CD4-positive, alpha-beta T cell treated with Interleukin-17A for 1 hour (primary cell): ENCODE measurements around the gene ASTN1.

Source experiments
- DNase-seq: peaks from one replicate; pipeline ENCODE4 v3.0.0-alpha.2; 2020

The ASTN1 gene

DNA sequence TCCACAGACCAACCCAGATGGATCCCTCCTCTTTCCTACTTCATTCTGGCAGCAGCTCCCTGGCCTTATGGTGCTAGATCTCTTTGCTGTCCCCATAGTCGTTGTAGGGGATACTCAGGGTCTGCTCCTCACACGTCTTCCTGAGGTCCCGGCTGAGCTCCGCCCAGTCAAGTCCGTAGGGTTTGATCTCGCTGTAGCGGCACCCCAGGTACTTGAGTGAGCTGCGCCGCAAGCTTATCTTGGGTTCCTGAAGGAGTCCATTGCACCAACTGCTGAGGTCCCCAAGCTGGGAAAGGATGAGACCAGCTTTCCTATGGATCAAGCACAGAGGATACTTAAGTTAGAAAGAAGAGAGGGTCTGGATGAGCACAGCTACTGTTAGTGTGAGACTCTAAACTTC lies 300.3 kb downstream of the ASTN1 start:
- no peak for DNase-seq

DNA sequence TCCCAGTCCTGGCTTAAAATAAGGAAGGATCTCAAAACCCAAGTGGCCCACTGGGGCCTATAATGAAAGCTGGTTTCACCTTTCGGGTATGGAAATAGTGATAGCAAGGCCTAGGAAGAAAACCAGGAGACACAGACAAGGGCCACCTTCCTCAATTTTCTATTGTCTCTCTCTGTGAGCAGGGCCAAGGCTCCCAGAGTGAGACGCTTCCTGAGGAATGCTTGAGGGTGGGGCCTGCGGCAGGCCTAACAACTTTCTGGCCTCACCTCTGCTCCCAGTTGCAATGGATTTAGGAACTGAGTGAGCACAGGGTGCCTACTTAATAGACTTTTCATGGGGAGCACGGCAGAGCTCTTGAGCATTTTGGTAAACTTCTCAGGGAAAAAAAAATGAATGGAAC lies 300.9 kb downstream of the ASTN1 start:
- no peak for DNase-seq

DNA sequence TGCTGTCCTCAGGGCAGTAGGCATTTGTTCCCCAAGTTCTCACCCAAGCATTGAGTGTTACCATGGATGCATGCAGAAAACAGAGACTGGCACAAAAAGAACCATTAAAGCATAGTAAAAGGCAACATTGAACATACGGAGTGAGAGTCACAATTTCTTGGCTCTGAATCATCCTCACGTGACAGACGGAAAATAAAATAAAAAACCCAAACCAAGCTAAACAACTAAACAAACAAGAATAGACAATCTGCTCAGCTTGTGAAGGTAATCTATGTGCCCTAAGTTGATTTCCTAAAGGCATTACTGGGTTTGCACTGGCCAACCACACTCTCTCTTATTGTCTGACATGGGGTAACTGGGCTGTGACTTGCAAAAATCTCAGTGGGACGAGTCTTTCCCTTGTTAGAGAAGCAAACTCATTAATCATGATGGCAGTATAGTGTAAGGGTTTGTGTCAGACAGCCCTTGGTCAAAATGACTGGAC lies 306.0 kb downstream of the ASTN1 start:
- no peak for DNase-seq

DNA sequence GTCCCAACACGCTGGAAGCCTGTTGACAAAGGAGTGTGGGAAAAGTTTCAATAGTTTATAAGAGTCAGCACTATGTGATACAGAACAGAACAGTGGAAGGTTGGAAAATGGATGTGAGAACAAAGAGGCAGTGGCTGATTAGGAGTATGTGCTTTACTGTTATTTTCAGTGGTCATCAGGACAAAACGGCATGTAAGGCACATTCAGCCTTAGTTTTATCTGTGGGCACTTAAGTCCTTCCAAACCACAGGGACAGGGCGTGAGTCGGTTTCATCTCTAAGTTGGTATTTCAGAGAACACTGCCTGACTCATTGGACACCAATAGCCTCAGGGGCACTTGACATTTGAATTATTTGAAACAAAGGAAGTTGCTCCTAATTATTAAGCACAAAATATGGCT lies 306.9 kb downstream of the ASTN1 start:
- no peak for DNase-seq

DNA sequence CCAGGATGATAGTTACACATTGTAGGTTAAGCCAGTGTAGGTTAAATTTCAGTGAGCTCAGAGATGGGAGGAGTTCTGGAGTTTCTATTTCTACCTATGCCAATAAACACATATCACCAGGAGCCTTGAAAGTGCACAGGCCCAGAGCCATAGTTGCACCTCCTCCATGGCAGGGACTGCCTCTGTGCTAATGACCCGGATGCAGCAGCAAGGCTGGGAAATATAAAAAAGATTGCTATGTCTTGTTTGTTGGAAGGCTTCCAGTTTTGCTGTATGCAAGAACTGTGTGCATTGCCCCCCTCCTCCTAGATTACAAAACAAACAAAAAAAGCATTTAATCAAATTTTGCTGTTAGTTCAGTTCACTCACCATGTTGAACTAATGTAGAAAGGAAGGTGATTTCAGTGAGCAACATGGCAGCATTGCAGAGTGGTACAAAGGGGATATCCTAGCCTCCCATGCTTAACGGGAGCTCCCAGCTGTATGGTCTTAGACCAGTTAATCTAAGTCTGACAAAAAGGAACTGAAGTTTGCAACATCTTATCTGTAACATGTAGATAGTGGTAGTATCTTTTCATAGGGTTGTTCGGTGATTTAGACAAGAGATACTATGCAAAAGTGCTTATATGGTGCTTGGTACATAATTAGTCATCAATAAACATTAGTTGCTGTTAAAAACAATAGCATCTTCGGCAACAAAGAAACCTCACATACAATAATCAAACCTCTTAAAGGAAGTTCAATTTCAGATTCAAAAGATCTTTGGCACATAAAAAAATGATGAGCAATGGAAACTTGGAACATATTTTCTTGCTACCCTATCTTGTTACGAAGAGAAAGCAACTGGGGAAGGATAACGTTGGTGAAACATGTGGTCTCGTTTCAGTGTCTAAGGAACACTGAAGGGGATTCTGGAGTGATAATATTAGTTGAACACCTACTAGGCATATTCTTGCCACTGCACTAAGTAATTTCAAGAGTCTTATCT lies 309.5 kb downstream of the ASTN1 start:
- no peak for DNase-seq

DNA sequence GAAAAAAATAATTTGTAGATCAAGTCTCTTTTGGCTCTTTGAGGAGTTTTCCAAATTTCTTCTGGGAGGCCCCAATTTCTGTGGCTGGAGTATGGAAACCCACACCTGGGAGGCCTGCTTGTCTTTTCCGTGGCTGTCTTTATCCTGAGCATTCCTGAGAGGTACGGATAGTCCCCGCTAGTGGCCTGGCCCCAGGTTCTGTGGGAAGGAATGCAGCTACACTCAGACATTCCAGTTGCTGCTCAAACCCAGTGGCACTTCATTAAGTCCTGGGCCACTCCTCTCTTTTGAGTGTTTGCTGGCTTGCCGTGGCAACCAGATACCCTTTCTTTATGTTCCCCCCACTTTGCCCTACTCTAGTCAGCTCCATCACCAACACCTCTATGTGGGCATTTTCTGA lies 310.4 kb downstream of the ASTN1 start:
- no peak for DNase-seq

DNA sequence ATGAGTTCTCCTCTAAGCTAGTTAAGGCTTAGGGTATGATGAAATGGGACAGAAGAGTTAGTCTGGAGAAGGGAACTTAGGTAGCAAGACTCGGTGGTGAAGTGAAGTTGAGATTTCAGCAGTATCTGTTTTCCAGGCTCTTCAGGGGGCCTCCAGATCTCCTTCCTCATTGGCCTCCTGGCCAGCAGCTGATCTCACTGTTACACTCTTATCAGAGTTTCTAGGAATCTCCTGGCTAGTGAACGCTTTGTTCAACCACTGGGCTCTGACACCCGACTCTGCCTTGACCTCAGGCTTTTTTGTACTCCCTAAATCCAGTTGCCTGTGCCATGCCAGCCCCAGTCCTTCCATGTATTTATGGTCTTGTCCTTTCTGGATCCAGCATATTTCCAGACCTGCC lies 311.0 kb downstream of the ASTN1 start:
- DNase-seq = no peak

DNA sequence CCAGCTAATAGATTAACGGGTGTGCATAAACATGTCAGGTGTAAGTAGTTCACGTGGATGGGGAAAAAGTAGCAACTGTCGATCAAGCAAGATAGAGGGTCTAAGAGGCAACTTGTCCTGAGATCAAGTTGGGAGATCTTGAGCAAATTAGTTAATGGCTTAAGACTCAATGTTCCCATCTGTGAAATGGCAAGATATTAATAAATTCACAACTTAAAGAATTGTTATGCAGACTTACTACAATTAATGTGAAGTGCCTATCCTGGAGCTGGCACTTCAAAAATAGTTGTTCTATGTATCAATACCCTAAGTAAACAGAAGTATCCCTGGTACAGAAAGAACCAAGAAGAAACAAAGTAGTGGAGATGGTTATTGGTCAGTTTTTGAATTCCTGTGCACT lies 312.4 kb downstream of the ASTN1 start:
- no peak for DNase-seq

DNA sequence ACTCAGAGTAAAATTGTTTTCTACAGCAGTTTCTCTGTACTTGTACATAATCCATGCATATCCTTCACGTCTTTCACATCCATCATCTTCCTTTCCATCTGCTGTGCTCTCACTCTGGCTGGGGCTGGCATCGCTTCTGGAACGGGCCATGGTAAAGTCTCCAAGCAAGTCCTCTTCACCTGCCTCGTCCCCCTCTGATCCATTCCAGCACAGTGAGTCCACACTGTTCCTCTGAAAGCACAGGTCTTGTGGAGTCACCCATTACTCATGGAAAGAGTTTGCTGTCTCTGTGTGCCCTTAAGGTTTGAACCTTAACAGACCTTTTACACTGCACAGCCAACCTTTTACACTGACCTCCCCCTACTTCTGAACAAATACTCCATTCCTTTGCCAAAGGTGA lies 313.6 kb downstream of the ASTN1 start:
- DNase-seq = no peak

DNA sequence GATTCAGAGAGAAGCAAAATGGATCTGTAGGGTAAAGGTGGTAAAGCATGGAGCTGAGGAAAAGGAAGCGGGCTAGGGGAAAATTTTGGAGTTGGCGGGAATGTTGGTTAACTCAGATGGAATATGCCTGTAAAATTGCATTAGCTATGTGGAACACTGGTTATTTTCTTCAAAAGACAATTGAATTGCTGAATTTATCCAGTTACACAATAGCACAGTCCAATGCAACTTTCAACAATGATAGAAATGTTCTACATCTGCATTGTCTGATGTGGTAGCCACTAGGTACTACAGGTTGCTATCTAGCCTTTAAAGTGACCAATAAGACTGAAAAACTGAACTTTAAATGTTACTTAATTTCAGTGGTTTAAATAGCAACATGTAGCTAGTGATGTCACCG lies 315.2 kb downstream of the ASTN1 start:
- DNase-seq = no peak

DNA sequence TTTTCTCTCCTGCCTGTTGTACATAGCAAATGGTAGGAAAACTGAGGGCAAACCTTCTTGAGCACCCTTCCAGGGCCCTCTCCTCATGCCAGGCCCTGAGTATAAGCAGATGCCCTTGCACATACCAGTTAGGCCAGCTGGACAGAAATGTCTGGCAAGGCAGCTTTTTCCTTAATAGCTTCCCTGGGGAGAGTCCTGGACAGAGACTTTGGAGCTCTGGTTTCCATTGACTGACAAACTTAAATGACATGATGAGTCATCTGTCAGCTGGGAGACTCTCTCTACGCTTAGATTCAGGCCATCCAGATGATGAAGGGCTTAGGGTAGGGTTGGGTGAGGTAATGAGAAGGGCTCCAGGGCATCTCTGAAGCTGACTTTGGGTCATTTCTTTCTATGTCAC lies 317.5 kb downstream of the ASTN1 start:
- DNase-seq = no peak

DNA sequence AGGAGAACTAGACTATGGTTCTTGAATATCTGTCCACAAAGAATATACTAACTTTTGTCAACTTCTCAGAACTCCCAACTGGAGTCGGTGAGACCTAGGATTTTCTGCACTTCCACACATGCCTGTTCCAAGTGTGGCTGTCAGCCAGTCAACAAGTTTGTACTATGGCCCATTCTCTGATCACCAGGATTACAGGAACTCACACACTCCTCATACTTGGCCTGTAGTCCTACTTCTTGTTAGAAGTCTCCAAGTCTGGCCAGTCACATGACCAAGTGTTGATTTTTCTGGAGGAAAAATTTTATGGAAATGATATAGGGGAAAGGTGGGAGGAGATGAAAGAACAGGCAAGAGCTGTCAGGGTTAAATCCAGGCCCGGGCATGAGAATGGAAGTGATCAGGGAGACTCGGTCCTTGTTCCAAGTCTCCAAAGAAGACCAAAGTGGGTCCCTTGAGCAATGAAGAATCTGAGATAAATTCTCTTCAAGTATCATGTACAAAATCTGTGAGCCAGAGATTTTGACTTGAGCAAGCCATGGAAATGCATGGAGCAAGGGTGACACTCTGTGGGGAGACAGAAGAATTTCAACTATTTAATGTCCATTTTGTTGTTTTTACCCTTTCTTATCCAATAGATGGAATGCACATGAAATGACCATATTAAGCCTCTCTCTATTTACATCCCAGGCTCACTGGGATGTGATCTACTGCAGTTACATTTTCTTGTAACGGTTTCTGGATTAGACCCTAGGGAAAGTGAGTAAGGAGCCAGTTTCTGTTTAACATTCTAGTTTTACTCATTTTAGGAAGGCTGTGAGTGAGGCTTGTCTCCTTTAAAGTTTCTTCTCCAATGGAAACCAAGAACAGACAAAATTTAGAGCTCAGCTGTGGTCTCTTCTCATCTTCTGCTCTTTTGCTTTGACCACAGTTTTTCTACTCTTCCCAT lies 320.9 kb downstream of the ASTN1 start:
- DNase-seq = no peak

DNA sequence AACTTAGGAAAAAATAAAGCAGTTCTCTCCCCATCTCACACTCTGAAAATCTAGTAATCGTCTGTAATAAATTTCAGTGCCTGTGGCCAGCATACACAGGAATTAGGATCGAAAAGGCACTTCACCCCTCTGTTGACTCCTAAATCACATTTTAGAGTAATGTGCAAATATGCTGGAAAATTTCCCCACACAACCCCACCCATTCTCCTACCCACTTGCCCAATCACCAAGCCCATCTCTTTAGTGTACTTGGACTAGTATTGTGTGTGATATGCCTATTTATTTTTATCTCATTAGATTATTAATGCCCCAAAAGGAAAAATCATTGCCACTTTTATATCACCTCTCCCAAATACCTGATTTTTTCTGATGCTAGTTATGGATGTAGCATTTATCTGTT lies 323.3 kb downstream of the ASTN1 start:
- DNase-seq = no peak

DNA sequence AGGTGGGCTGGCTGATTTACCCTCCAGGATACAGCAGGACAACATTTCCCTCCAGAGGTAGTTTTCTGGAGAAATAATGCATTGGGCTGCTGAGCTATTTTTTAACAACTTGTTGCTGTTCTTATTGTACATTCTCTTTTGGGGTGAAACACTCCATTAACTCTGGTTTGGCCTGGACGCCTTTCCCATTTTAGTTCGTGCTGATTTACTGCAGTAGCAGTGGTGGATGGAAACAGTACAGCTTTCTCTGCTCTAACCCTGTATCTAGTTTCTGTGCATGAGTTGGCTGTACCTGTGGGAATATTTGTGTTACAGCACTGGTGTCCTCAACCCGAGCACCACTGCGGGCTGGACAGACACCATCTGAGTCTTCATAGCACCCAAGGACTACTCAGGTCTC lies 325.3 kb downstream of the ASTN1 start:
- DNase-seq = no peak

DNA sequence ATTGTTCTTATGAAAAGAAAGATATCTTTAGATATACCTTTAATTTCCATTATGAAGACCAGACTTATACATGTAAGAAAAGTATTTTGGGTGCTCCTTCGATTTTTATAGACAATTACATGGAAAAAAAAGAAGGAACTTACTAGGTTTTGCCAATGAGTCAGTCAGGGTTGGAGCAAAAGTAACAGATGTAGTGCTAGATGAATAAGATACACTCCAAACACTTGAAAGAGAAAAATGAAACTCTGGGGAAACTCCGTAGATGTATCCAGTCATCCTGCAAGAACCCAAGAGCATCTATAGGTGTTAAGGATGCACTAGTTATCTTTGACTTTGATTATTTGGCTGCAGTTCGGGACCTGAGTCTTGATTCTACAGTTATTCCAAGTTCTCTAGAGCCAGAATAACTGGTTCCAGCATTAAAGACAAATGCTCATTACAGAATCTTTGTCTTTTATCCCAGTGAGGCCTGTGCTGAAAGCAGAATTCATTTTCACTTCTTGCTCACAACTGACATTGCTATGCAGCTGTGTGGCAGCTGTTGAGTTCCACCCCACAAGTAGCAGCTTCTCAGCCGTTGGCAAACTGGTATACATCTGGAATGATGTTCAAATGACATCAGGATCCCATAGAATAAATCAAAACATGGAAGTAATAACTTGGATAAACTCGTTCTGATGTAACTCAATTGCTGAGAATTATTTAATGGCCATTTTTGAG lies 326.1 kb downstream of the ASTN1 start:
- no peak for DNase-seq

DNA sequence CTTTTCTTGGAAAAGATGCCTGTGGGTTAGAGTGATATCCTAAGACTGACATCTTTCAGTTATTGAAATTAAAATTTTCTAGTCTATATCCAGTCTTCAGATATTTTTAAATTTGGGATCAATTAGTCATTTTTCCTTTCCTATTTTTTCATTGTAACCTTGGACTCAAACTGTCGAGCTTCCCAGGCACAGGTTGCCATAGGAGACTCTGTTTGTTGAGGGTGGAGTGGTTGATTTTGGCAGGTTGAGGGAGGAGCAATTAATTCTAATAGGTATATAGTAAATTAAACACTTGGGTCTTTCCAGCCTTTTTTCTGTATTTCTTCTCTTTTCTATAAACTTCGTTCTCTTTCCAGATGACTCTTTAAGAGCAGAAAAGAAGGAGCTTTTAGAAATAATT lies 326.8 kb downstream of the ASTN1 start:
- no peak for DNase-seq

DNA sequence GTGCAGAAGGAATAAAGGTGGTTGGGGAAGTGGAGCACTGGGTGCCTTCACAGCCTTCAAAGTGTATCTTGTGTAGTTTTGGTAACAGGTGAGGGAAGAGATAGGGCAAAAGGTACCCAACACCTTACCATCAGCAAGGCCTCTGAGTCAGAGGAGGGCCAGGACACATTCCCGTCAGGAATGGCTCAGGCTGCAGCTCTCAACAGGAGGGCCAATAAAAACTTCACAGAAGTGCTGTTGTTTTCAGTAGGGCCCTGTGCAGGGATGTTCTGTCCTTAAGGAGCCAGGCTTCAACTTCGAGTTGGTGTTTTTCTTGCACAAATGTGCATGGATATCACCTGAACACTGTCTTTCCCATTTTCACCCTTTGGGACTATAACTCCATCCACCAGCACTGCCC lies 333.4 kb downstream of the ASTN1 start:
- DNase-seq = no peak

DNA sequence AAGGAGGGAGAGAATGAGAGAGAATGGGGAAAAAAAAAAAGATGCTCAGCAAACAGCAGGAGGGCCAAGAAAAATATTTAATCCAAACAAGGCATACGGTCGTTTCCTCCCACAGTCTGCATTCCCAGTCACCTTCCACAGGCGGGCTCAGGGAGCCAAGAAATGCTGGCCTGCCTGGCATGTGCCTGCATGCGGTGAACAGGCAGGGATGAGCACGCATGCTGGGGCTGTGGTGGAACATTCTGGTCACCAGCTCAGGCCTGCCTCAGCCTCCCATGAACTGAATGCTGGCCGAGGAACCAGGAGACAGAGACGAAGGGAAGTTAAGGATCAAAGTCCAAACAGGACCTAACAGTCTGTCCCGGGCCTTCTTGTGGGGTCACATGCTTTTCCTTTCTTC lies 335.3 kb downstream of the ASTN1 start:
- DNase-seq = no peak

DNA sequence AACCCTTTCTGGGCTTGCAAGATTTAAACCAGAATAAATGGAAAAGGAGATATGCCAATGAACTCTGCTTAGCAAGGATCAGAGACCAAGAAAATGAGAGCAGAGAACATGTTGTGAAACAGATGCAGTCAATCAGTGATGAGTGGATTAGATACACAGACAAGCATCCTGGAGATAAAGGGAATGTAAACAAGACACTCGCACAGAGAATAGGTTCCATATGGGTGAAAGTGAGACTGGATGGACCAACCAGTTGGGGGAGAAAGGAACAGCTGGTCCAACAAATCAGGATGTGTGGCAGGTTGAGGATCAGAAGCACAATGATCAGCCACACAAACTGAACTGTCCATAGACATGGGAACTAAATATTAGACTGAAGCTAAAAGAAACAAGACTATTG lies 338.2 kb downstream of the ASTN1 start:
- DNase-seq = no peak

DNA sequence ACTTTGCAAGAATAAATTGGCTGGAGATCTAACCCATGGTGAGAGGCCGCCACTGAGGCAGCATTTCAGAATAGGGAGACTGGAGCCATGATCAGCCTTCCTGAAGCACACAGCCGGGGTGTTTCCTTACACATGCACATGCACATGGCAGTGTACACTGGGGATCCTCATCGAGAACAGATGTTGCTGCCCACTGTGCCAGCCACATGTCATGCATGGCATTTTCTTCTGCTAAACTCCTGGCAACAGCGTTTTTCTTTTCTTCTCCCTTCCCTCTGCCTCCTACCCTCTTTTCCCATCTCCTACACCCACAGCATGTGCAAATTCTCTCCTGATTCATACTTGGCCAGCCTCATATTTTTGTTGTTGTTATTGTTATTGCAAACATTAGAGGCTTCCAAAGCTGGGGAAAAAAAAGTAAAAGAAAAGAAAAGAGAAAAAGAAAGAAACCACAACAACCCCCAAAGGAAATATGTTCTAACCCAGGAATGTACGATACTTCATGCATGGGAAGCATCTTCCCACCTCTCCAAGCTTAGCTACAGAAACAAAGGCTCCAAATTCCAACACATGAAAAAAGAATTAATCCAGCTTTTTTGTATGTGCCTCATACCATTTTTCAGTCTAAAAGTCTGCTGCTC lies 344.0 kb downstream of the ASTN1 start:
- DNase-seq = no peak

DNA sequence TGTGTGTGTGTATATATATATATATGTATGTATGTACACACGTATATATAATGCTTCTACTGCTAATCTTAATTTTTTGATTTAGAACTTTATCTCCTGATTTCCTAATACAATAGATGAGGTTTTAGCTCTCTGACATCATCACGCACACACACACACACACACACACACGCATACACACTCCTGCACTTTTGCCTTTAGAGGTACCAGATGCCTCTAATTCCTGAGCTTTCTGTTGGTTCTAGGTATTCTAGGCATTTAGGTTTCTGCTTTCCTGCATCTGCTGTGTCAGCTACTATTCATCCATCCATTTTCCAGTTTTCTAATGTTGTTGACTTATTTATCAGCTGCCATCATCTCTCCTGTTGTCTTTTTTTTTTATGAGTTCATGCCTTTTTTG lies 348.3 kb downstream of the ASTN1 start:
- DNase-seq = no peak

DNA sequence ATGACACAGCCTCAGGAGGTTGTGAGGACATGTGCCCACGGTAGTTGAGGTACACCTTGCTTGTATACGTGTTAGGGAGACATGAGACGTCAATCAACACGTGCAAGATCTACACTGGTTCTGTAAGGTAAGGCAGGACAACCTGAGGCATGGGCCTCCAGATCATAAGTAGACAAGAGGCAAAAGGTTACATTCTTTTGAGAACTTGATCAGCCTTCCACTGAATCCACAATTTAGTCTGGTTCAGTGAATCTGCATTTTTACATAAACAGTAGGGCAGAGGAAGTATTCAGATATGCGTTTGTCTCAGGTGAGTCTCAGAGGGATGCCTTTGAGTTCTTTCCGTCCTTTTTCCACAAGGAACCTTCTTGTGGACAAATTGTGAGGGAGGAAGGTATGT lies 348.9 kb downstream of the ASTN1 start:
- no peak for DNase-seq
